Stimulated activated CD4-positive, alpha-beta T cell treated with anti-CD3 and anti-CD28 coated beads, Interleukin-2, amount 100 ng/mL, for 24 hours (primary cell): ENCODE measurements around the gene GPC3.

ENCODE experiments used
- DNase-seq, 2 donors: peaks; one replicate each; pipeline ENCODE4 v3.0.0-alpha.2; 2020

Gene GPC3

GRCh38 chrX:133674726-133675470, 310.5 kb downstream of the GPC3 start:
- DNase-seq: no peak

DNA sequence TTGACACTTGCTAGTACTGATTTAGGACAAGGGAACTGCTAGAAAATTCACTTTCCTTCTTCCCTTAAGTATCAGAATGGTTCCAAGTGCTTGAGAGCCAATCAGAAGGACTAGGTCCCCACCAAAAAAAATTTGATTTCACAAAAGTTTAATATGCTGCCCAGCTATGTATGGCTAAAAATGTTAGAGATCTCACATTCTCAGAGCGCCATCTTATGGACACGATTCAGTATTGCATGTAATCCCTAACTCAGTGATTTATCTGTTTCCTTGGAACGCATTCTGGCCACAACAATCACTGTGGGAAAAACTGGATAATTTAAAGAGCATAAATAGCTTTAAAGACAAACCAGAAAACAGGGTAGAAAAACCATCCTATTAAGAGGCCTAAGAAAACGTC, 315.0 kb downstream of the GPC3 start:
- DNase-seq: no peak

DNA sequence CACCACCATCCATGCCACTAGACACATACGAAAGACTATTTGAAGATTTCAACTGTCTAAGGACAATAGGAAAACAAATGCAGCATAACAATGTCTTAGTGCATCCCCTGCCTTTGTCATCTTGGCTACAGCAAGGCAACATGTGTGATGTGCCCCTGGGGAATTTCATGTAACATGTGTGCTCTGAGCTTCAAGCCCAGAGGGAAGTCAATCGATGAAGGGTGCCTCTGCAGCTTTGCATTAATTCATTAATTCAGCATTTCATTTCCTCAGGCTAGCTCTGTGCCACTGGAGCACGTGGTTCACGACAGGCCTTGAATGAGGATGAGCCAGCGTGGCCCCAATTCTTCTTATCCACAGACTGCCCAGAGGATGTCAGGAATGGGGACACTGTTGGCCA, 316.2 kb downstream of the GPC3 start:
- DNase-seq: no peak

GRCh38 chrX:133668225-133668931, 317.0 kb downstream of the GPC3 start:
- DNase-seq: no peak

DNA sequence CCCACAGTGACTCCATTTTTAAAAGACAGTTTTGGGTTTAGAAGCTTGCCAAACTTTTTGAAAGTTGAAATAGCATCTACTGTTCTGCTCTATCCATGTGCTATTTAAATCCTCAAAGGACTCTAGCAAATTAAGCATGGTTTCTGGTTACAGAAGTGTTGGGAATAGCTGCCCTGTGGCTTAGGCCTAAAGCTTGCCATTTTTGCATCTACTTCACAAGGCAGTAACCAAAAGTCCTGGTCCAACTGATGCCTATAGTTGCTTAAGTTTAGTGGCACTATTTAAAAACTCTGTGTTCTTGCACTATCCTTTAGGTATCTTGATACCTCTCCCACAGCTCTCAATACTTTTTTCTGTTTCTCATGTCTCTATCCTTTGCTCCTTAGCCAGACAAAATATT, 319.1 kb downstream of the GPC3 start:
- DNase-seq: no peak

GRCh38 chrX:133661962-133662839, 323.2 kb downstream of the GPC3 start:
- DNase-seq: no peak

- DNase-seq: no peak
Measured at GRCh38 chrX:133660281-133660680, 325.1 kb downstream of the GPC3 start.

- DNase-seq: no peak
Measured at GRCh38 chrX:133658293-133658911, 327.0 kb downstream of the GPC3 start.

GRCh38 chrX:133655275-133656265, 329.8 kb downstream of the GPC3 start:
- DNase-seq: no peak

DNA sequence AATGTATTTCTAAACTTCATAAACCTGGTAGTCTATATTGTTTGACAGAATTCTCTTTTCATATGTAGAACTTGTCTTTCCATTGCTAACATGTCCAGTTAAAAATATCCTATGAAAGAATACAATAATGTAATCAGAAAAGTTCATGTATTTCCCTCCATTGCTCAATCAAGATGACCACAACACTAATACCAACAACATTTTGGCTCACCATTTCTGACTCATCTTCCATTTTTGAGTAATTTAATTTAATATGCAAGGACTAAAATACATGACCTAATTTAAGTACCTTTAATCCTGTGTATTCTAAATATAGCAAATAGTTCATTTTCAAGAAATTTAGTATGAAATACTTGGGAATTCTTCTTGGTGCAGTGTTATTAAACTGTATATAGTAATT, 330.6 kb downstream of the GPC3 start:
- DNase-seq: no peak

GRCh38 chrX:133653358-133653757, 332.0 kb downstream of the GPC3 start:
- no peak for DNase-seq

DNA sequence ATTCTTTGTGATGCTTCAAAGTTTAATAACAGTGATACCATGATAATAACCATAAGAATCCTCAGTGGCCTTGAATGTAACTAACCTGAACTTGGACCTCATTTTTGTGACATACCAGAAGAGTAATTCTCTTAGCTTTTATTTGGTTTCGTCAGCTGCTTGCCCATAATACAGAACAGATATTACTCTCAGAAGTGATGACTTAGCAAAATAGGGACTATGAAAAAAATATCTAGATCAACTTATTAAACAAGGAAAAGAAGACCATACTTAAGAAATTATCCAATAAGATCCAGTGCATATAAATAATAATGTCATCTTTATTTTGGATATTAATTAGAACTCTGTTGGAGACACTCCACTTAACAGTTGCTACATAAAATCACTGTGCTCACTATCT, 333.2 kb downstream of the GPC3 start:
- DNase-seq: no peak

GRCh38 chrX:133650239-133650638, 335.2 kb downstream of the GPC3 start:
- DNase-seq: no peak

GRCh38 chrX:133649651-133650050, 335.7 kb downstream of the GPC3 start:
- DNase-seq: no peak

DNA sequence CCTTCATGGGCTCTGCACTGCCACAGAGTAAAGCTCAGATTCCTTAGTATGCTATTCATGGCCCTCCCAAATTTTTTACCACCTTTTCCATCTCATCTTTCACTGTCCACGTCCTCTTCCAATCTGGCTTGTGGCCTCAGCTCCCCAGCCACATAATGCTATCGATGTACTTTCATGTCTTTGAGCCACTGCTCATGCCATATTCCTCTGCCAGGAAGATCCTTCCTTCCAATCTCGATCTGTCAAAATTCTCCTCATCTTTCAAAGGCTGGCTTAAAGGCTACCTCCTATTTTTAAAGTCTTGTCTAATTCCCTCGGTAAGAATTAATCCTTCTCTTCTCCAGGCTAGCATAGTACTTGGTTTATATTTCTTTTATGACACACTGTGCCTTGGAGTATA, 336.8 kb downstream of the GPC3 start:
- DNase-seq: no peak

GRCh38 chrX:133646719-133647116, 338.7 kb downstream of the GPC3 start:
- no peak for DNase-seq

DNA sequence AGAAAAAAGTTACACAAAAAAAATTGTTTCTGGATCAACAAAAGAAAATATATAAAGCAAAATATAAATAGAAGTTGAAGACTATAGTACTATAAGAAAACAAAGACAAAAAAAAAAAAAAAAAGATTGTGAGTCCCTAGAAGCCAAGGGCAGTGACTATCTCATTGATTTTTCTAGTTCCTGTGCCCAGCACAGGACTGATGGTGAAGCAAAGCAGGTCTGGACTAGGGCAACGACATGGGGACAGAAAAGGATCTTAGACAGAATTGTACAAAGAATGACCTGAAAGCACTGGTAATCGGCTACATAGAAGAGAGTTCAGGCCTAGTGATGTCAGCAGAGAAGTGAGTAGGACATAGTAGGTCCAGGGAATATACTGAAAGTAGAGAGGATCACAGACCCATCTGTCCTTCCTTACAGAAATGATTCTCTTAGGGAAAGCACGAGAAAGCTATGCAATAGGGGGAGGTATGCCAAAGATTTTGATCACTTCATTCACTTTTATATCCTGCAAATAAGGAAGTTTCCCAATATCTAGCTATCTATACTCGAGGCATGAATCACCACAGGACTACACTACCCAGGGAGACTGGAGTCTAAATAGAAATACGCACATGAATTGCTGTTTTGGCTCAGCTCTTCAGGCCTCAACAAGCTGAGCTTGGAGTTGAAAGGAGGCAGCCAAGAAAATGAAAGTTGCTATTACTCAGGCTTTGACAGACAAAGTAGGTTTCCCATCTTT, 339.2 kb downstream of the GPC3 start:
- DNase-seq: no peak

DNA sequence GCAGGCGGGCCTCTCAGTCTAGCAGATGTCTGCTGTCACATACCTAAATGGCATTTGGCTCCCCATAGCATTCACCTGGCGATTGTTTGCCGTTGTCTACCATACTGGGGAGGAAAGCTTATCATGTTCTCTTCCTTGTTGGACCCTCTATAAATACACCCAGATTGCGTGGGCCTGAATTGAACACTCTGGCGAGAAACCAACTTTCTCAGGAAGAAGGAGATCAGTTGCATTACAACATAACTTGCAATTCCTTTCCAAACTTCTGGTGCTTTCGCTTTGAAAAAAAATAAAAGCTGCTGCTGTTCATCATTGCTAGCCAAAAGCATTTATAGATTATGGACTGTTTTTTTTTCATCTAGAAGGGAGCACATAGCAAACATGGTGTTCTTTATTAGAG, 340.1 kb downstream of the GPC3 start:
- DNase-seq: no peak

- DNase-seq: no peak
Measured at GRCh38 chrX:133640161-133641015, 345.0 kb downstream of the GPC3 start.

DNA sequence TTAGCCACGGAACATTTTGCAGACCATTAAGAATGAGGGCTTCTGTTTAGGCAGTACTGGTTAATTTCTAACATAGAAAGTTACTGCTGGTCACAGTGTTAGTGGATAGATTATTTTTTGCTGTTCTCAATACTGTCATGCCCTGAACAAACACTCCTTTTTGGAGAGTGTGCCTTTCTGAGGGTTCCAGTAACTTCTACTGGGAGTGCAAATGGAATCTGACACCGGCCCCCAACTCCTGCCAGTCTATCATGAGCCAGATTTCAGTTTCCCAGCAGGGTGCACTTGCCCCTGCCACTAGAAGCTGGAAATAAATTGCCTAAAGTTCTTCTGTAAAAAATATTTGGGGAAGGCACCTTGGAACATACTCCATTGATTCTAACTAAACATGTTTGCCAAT, 345.7 kb downstream of the GPC3 start:
- no peak for DNase-seq
